ENCODE measurements around the gene REEP1. TPM values are rescaled to one million over a fixed set of nuclear protein-coding genes. Genes with fewer than 3 reads are reported as not detected.

REEP1 gene
- total RNA-seq, 2 experiments from 2014 or later, result not detected

DNA sequence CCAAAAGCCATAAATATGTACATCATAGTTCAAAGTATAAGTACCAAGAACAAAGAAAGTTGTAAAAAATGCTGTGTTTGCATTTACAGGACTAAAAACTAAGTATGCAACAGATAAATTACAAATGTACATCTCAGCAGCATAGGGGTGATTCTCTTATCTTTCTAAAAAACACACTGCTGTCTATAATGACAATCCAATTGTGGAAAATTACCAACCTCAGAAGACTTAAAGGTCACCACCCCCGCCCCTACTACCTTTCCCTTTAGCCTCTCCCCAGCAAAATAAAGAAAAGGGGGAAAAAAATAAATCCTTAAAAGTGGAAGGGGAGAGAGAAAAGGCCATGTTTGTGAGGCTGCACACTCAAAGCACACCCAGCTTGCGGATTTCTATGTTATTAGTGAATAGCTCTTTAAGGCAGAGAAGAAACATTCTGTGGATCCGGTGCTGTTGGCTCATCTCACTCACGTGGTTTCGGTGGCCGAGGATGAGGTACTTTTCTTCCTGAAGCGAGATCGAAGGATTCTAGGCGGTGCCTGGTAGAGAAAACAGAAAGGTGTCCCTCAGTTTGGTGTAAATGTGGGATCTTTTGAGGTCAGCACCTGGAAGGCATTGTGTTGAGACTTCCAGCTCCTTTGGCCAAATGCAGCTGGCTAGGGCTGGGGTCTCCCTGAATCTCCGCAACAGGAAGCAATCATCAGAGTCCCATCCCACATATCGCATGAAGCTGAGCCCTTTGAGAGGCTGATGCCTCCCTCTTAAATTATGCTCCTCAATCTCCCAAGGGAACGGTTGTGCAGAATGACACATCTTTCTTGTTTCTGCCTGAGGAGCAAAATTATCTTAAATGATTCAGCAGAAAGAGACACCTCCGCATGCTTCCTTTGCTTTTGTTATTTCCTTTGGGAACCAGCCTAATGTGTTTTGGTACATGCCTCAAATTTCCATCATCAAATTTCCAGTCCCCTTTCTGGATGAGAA lies 120.6 kb downstream of the REEP1 start:
- Histone ChIP-seq H4K20me1 (ENCODE audit: insufficient read depth, low read length) (no peaks in the 10 kb centered on the region), H3K79me2 (ENCODE audit: insufficient read depth, low read depth, low read length) (no peaks in the 10 kb centered on the region), H3K36me3 (ENCODE audit: insufficient read depth, low read length) (peaks cover 36% of the 10 kb centered on the region), H3K27ac (ENCODE audit: low read depth, low read length, poor library complexity, severe bottlenecking) (no peak overlapping the region), H2AFZ (ENCODE audit: low read length) (no peak overlapping the region), H3K9me2 (ENCODE audit: insufficient read depth, low read length) (no peaks in the 10 kb centered on the region), H3K4me2 (ENCODE audit: low read length) (no peak overlapping the region), H3K9me3 (ENCODE audit: low read length) (no peaks in the 10 kb centered on the region), H3K4me3 (ENCODE audit: low read depth, low read length, poor library complexity, severe bottlenecking) (no peak overlapping the region), H3K4me1 (ENCODE audit: insufficient read depth, low read length, poor library complexity, severe bottlenecking) (no peaks in the 10 kb centered on the region)
- POLR2A ChIA-PET, result interaction anchor here (0.6 to 1.0 kb wide), 2 partner anchors 8 to 56 kb away, joined by 3 read pairs; no protein-coding TSS in a partner anchor
- intact Hi-C loops (cut with micrococcal nuclease; ENCODE audit: unreplicated experiment), result no loop called here
- no peak for DNase-seq (ENCODE audit: low spot score)
- CTCF ChIA-PET (ENCODE audit: unreplicated experiment), result interaction anchor here (0.9 to 1.2 kb wide), 2 partner anchors 9 to 149 kb away, joined by 3 read pairs; no protein-coding TSS in a partner anchor
- no TSS peak for BruUV-seq (replicated peaks)
- no peak for TF ChIP-seq EZH2phosphoT487 (IDR thresholded peaks at IDR 0.05; ENCODE audit: borderline replicate concordance, low read depth, low read length)
- TF ChIP-seq, protein P1, sequence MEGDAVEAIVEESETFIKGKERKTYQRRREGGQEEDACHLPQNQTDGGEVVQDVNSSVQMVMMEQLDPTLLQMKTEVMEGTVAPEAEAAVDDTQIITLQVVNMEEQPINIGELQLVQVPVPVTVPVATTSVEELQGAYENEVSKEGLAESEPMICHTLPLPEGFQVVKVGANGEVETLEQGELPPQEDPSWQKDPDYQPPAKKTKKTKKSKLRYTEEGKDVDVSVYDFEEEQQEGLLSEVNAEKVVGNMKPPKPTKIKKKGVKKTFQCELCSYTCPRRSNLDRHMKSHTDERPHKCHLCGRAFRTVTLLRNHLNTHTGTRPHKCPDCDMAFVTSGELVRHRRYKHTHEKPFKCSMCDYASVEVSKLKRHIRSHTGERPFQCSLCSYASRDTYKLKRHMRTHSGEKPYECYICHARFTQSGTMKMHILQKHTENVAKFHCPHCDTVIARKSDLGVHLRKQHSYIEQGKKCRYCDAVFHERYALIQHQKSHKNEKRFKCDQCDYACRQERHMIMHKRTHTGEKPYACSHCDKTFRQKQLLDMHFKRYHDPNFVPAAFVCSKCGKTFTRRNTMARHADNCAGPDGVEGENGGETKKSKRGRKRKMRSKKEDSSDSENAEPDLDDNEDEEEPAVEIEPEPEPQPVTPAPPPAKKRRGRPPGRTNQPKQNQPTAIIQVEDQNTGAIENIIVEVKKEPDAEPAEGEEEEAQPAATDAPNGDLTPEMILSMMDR (conservative IDR thresholded peaks at IDR 0.05; ENCODE audit: low read length), result no peak

DNA sequence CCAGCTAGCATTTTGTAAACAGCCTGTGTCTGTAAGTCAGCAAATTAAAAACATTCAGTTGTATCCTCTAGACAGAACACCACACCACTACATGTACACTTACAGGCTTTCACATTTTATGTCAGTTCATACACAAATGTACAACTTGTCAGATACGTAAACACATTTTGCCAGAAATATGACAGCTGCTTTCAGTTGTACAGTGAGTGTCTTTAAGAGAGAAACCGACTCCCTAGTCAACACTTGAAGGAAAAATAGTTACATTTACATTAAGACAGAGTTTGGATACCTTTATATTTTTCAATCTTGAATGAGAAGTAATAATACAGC lies 123.0 kb downstream of the REEP1 start:
- Histone ChIP-seq H3K4me2 (ENCODE audit: low read length) (no peak overlapping the region), H4K20me1 (ENCODE audit: insufficient read depth, low read length) (no peaks in the 10 kb centered on the region), H2AFZ (ENCODE audit: low read length) (no peak overlapping the region), H3K79me2 (ENCODE audit: insufficient read depth, low read depth, low read length) (no peaks in the 10 kb centered on the region), H3K9me3 (ENCODE audit: low read length) (no peaks in the 10 kb centered on the region), H3K4me1 (ENCODE audit: insufficient read depth, low read length, poor library complexity, severe bottlenecking) (peaks cover 16% of the 10 kb centered on the region), H3K27ac (ENCODE audit: low read depth, low read length, poor library complexity, severe bottlenecking) (no peak overlapping the region), H3K36me3 (ENCODE audit: insufficient read depth, low read length) (peaks cover 60% of the 10 kb centered on the region), H3K4me3 (ENCODE audit: low read depth, low read length, poor library complexity, severe bottlenecking) (no peak overlapping the region), H3K9me2 (ENCODE audit: insufficient read depth, low read length) (no peaks in the 10 kb centered on the region)
- POLR2A ChIA-PET, result interaction anchor here (0.6 to 1.8 kb wide), 5 partner anchors 11 to 226 kb away, joined by 3 to 7 read pairs (median 3); partner anchors contain the start of gene KDM3A
- no peak for DNase-seq (ENCODE audit: low spot score)
- TF ChIP-seq, protein P1 (conservative IDR thresholded peaks at IDR 0.05; ENCODE audit: low read length), result no peak
- no peak for TF ChIP-seq EZH2phosphoT487 (IDR thresholded peaks at IDR 0.05; ENCODE audit: borderline replicate concordance, low read depth, low read length)
- intact Hi-C loops (cut with micrococcal nuclease; ENCODE audit: unreplicated experiment), result no loop called here
- no TSS peak for BruUV-seq (replicated peaks)
- CTCF ChIA-PET (ENCODE audit: unreplicated experiment), result no interaction called here
